GM15510 (cell line): Measurements from ENCODE around the gene NR2F1-AS1.

Experiments
- POLR2A ChIP-seq: IDR thresholded peaks from 3 replicates; pipeline ENCODE4 v1.6.1; 2011; ENCODE audit warnings: borderline replicate concordance; ENCODE audit not compliant: insufficient read length; ENCODE audit errors: extremely low read depth

The NR2F1-AS1 gene

GRCh38 chr5:93580927-93581445, at the start of gene NR2F1-AS1:
Gene NR2F1-AS1 (minus strand): TSS chr5:93581219.
- no peak for TF ChIP-seq POLR2A

- TF ChIP-seq POLR2A: no peak
Observed at GRCh38 chr5:93626801-93627200, 45.8 kb upstream of the NR2F1-AS1 start.

DNA sequence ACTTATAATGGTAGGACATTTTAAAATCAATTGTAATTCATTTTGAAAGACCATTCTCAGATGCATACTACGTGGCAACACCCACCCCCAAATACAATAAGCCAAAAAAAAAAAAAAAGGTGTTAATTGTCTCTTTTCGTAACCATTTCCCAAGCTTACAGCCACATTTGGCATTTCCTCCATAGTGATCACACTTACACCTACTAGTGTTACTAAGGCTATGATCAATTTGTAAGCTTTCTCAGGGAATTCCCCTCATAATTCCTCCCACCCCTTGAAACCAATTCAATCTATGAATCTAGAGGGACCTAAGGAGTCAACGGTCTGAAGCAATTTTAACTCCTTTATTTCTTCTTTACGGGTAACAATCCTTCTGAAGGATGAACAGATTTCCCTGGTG, 42.1 kb upstream of the NR2F1-AS1 start:
- TF ChIP-seq POLR2A: no peak

- no peak for TF ChIP-seq POLR2A
Observed at GRCh38 chr5:93622240-93622885, 41.3 kb upstream of the NR2F1-AS1 start.

DNA sequence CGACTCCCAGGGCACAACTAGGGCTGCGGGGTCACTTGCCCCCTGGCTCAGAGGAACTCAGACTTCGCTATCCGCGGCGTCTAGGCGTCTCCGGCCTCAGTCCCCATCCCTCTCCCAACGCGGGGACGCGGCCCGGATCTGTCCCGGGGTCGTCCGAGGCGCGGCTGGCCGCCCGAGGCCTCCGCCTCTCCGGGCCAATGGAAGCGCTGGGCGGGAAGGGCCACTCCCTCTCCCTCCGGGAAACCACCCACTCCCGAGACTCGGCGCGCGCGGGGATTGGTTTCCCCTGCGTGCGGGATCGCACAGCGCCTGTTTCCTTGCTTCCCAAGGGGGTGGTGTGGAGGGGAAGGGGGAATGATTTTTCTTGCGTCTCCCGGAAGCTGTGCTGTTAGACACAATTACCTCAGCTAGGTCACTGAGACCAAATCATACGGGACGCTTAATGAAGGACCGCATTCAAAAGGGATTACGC, 40.3 kb upstream of the NR2F1-AS1 start:
- TF ChIP-seq POLR2A: no peak

- no peak for TF ChIP-seq POLR2A
Observed at GRCh38 chr5:93620487-93621326, 39.7 kb upstream of the NR2F1-AS1 start.

DNA sequence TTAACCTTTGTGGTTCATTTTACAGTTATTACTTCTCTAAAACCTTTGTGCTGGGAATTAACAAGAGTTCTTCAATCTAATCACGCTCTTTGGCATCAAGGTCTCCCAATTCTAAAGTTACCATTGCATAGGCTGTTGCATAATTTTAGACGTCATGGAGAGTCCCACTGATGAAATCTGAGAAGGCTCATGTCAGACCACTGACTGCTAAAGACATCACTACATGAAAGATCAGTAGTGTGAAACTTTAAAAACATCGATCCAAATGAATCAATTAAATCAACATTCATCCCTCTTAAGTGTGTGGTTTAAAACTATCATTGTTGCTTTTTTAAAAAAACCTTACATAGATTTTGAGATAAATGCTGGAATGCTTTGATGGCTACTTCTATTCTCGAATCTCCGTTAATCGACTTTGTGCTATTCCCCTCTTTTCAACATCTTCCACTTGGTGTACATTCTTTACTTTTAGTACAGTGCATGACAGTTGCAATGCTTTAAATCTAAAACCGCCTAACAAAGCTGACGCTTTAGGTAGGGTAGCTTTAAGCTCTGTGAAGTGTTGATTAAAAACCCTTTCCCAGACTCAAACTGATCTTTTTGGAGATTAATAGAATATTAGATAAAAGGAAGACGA, 35.6 kb upstream of the NR2F1-AS1 start:
- TF ChIP-seq POLR2A: no peak

GRCh38 chr5:93612855-93613243, 31.8 kb upstream of the NR2F1-AS1 start:
- no peak for TF ChIP-seq POLR2A

GRCh38 chr5:93611976-93612854, 31.2 kb upstream of the NR2F1-AS1 start:
- TF ChIP-seq POLR2A: no peak

- no peak for TF ChIP-seq POLR2A
Observed at GRCh38 chr5:93611273-93611975, 30.4 kb upstream of the NR2F1-AS1 start.

- TF ChIP-seq POLR2A: no peak
Observed at GRCh38 chr5:93610581-93611272, 29.7 kb upstream of the NR2F1-AS1 start.

- no peak for TF ChIP-seq POLR2A
Observed at GRCh38 chr5:93609762-93610161, 28.7 kb upstream of the NR2F1-AS1 start.

DNA sequence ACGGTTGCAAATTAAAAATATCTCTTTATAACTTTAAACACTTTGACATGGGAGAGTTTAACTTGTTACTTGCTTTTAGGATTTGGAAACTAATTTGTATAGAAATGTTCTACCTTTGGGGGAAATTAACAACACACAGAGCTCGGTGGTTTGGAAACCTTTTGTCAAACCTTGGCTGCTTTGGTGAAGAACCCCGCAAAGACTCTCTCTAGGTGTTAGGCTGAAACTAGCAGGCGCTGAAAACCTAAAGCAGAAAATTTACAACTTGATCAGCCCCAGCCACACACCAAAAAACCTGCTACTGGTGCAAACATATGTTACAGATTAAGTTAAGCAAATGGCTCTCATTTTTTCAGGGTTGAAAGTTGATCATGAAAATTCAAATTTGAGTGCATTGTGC, 27.8 kb upstream of the NR2F1-AS1 start:
- TF ChIP-seq POLR2A: no peak

DNA sequence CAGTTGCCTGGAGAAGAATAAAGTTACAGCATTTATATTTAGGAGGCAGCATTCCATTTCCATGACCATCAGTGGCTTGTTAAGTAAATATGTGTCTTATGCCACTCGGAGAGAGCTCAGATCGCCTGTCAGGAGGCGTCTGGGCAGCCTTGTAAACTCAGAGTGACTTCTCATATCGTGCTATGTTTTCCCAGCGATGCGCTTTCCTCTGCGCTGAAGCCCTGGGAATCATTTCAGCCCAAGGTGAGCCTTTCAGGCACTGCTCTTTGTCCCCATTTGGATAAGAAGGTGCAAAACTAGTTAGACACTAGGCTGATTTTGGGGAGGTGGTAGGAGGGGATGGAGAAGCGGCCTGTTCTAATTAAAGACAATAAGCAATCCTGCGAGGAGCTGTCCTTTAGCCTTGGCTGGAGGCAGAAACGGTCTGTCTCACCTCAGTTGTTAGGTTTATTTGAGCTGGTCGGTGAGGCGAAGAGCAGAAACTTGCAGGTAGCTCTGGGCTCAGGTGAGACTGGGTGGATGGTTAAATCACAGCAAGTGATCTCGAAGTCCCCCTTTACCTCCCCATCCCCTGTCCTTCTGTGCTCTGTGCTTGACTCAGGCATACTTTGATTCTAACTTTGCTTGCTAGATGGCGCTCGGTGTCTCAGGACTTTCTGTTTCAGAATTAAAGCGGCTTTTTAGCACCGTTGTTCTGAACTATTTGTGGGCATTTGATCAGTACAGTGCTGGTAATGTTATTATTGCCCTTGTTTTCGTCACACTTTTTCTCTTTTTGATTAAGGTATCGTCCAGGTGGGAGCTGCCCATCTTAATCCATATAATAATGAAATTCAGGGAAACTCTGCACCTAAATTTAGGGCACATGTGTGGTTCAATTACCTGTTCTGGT, 26.6 kb upstream of the NR2F1-AS1 start:
- no peak for TF ChIP-seq POLR2A
